Suprapubic skin (tissue), 3 donors: ENCODE results near the gene CDHR3.

Experiments
- POLR2A ChIP-seq, 2 donors: fragments of 450-650 bp; IDR thresholded peaks; one replicate each; pipeline ENCODE4 v1.6.1; 2017; ENCODE audit warnings: antibody characterized with exemption in 2 of 2, mild to moderate bottlenecking in 2 of 2, moderate library complexity in 2 of 2
- TF ChIP-seq, protein P1 (sequence below), 2 donors: fragments of 200-600 bp in 1 of 2; fragments of 450-650 bp in 1 of 2; sonication (generic) in 1 of 2; IDR thresholded peaks; one replicate each; pipeline ENCODE4 v1.5.1; 2016 to 2019; ENCODE audit warnings: antibody characterized with exemption in 2 of 2, mild to moderate bottlenecking in 1 of 2, moderate library complexity in 1 of 2

DNA sequence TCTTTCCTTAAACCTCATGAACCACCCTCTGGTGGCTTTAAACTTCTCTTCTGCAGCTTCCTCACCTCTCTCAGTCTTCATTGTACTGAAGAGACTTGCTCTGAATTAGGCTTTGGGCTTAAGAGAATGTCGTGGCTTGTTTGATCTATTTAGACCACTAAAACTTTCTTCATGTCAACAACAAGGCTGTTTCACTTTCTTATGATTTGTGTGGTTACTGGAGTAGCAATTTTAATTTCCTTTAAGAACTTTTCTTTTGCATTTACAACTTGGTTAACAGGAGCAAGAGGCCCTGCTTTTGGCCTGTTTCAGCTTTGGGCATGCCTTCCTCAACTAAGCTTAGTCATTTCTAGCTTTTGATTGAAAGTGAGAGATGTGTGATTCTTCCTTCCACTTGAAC lies 38.1 kb upstream of the CDHR3 start:
- TF ChIP-seq, protein P1, sequence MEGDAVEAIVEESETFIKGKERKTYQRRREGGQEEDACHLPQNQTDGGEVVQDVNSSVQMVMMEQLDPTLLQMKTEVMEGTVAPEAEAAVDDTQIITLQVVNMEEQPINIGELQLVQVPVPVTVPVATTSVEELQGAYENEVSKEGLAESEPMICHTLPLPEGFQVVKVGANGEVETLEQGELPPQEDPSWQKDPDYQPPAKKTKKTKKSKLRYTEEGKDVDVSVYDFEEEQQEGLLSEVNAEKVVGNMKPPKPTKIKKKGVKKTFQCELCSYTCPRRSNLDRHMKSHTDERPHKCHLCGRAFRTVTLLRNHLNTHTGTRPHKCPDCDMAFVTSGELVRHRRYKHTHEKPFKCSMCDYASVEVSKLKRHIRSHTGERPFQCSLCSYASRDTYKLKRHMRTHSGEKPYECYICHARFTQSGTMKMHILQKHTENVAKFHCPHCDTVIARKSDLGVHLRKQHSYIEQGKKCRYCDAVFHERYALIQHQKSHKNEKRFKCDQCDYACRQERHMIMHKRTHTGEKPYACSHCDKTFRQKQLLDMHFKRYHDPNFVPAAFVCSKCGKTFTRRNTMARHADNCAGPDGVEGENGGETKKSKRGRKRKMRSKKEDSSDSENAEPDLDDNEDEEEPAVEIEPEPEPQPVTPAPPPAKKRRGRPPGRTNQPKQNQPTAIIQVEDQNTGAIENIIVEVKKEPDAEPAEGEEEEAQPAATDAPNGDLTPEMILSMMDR (IDR thresholded peaks at IDR 0.05), result no peak
- TF ChIP-seq POLR2A (IDR thresholded peaks at IDR 0.05), result no peak
